HG03025 (cell line): Measurements from ENCODE around the gene C2CD4A.
A peak's percentile ranks its signal among the peaks of the same experiment; 100 is the strongest.
"Not testable (repeated sequence)": the region's sequence is repeated elsewhere in the genome, so short reads cannot be mapped to it uniquely, and the experiment has no call there.

Experiments used
- ATAC-seq: cut with Tn5 transposase; IDR thresholded peaks from one replicate; pipeline ENCODE4 v1.9.1; 2021; ENCODE audit warnings: mild to moderate bottlenecking, moderate library complexity; ENCODE audit not compliant: unreplicated experiment, low FRiP score

C2CD4A gene

GRCh38 chr15:62066663-62067447, at the start of gene C2CD4A:
C2CD4A (plus strand) TSS chr15:62066977; CDS start chr15:62067614, 637 bp downstream.
- no peak for ATAC-seq

GRCh38 chr15:62020576-62021160, 46.1 kb upstream of the C2CD4A start:
- no peak for ATAC-seq

- ATAC-seq: no peak
Measured at GRCh38 chr15:62021991-62022600, 44.7 kb upstream of the C2CD4A start.

GRCh38 chr15:62026487-62027262, 40.1 kb upstream of the C2CD4A start:
- no peak for ATAC-seq

- no peak for ATAC-seq
Measured at GRCh38 chr15:62027263-62027565, 39.6 kb upstream of the C2CD4A start.

- no peak for ATAC-seq
Measured at GRCh38 chr15:62027916-62028315, 38.9 kb upstream of the C2CD4A start.

GRCh38 chr15:62035256-62035924, 31.4 kb upstream of the C2CD4A start:
- no peak for ATAC-seq

GRCh38 chr15:62046078-62046743, 20.6 kb upstream of the C2CD4A start:
- peak; percentile 61 for ATAC-seq

- no peak for ATAC-seq
Measured at GRCh38 chr15:62047282-62047827, 19.4 kb upstream of the C2CD4A start.

- not testable (repeated sequence) for ATAC-seq
Measured at GRCh38 chr15:62048254-62048653, 18.5 kb upstream of the C2CD4A start.

- no peak for ATAC-seq
Measured at GRCh38 chr15:62050115-62050514, 16.7 kb upstream of the C2CD4A start.

GRCh38 chr15:62051166-62051565, 15.6 kb upstream of the C2CD4A start:
- no peak for ATAC-seq

GRCh38 chr15:62052713-62053112, 14.1 kb upstream of the C2CD4A start:
- ATAC-seq: no peak

- no peak for ATAC-seq
Measured at GRCh38 chr15:62053439-62054085, 13.2 kb upstream of the C2CD4A start.

GRCh38 chr15:62054979-62055378, 11.8 kb upstream of the C2CD4A start:
- ATAC-seq: no peak

- no peak for ATAC-seq
Measured at GRCh38 chr15:62057341-62057980, 9.3 kb upstream of the C2CD4A start.

GRCh38 chr15:62058327-62059028, 8.3 kb upstream of the C2CD4A start:
- no peak for ATAC-seq

GRCh38 chr15:62059108-62059815, 7.5 kb upstream of the C2CD4A start:
- ATAC-seq: no peak
